Right atrium auricular region (tissue), 2 donors: Measurements from ENCODE around the gene NUMBL. TPM values are rescaled to one million over a fixed set of nuclear protein-coding genes. Genes with fewer than 3 reads are reported as not detected.

Experiments used
- DNase-seq: peaks from one replicate; pipeline ENCODE4 v3.0.0-alpha.2; 2019; ENCODE audit warnings: low spot score
- H3K27ac ChIP-seq, 2 donors: fragments of 200-600 bp; sonication (generic); 1 replicate in 1 of 2; 2 replicates in 1 of 2; pipeline ENCODE4 v1.5.1; 2016 to 2019
- H3K27me3 ChIP-seq, 2 donors: fragments of 200-600 bp; sonication (generic); one replicate each; pipeline versions ENCODE4 v1.5.1 to v1.6.0; 2017 to 2019
- H3K36me3 ChIP-seq: fragments of 200-600 bp; sonication (generic); one replicate; pipeline ENCODE4 v1.5.1; 2016
- H3K4me1 ChIP-seq, 2 donors: fragments of 200-600 bp; sonication (generic); one replicate each; pipeline versions ENCODE4 v1.5.1 to v1.6.0; 2017 to 2019
- H3K4me3 ChIP-seq, 2 donors: fragments of 200-600 bp; sonication (generic); 1 replicate in 1 of 2; 2 replicates in 1 of 2; pipeline ENCODE4 v1.5.1; 2017 to 2019; ENCODE audit warnings: mild to moderate bottlenecking in 1 of 2, moderate library complexity in 1 of 2
- H3K9me3 ChIP-seq, 2 donors: fragments of 200-600 bp; sonication (generic); one replicate each; pipeline ENCODE4 v1.5.1; 2019
- total RNA-seq, 2 donors: library from RNA; depleted of rRNA; stranded (reverse); fragments of >200 nt; gene quantifications; one replicate each; pipeline ENCODE4 v1.1.0, GENCODE V29; 2016
- TF ChIP-seq, protein P1 (sequence below), 2 donors: fragments of 200-600 bp; sonication (generic); IDR thresholded peaks; one replicate each; pipeline ENCODE4 v1.5.1; 2019; ENCODE audit warnings: antibody characterized with exemption in 2 of 2

Gene NUMBL
- total RNA-seq, 2 donors from 2014 or later, result 11.2 to 28.1 TPM

DNA sequence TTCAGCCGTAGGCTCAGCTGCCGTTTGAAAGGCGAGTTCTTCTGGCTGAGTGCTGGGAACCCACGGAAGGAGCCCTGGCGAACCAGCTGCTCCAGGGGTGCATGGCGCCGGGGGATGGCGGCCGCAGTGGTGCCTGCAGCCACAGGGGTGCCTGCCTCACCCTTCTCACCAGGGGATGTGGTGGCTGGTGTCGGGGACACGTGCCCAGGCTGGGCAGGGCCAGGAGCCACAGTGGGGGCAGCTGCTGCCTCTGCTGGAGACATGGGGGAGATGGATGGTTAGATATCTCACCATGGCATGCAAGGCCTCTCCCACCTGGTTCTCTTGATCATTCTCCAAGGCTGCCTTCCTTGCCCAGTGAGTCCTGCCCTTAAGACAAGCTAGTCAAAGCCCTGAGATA, 17.1 kb downstream of the NUMBL start:
- H3K36me3 ChIP-seq, result peaks cover 89% of the 10 kb centered on the region
- no peak overlapping the region for H3K4me3 ChIP-seq
- no peaks in the 10 kb centered on the region for H3K27me3 ChIP-seq
- DNase-seq, result no peak
- TF ChIP-seq, protein P1, sequence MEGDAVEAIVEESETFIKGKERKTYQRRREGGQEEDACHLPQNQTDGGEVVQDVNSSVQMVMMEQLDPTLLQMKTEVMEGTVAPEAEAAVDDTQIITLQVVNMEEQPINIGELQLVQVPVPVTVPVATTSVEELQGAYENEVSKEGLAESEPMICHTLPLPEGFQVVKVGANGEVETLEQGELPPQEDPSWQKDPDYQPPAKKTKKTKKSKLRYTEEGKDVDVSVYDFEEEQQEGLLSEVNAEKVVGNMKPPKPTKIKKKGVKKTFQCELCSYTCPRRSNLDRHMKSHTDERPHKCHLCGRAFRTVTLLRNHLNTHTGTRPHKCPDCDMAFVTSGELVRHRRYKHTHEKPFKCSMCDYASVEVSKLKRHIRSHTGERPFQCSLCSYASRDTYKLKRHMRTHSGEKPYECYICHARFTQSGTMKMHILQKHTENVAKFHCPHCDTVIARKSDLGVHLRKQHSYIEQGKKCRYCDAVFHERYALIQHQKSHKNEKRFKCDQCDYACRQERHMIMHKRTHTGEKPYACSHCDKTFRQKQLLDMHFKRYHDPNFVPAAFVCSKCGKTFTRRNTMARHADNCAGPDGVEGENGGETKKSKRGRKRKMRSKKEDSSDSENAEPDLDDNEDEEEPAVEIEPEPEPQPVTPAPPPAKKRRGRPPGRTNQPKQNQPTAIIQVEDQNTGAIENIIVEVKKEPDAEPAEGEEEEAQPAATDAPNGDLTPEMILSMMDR (IDR thresholded peaks at IDR 0.05), result no peak
- no peak overlapping the region for H3K27ac ChIP-seq
- no peaks in the 10 kb centered on the region for H3K9me3 ChIP-seq
- no peaks in the 10 kb centered on the region for H3K4me1 ChIP-seq

DNA sequence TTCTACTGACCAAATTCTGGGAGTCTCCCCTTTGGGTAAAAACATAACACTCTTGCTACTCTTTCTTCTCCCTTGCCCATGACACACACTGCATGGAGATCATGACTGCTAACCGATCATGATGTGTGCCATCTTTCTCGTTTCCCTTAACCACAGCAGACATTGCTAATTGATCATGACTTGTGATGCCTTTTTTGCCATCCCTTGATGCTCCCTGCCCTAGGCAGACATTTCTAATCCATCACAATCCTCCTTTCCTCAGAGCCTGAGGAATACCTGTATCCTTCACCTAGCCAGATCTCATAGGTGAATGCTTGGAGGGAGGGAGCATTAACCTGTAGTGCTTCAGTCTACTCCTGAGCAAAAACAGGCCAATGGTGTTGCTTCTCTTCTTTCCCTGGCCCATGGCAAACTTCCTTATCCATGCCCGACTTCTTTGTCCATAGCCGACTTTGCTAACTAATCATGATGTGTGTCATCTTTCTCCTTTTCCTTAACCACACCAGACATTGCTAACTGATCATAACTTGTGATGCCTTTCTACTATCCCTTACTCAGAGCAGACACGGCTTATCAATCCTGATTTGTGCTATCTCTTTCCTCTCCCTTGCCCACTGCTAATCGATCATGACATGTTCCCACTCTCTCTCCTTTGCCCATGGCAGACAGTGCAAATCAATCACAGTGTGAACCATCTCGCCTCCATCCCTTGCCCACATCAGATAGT, 17.7 kb downstream of the NUMBL start:
- no peak overlapping the region for H3K4me3 ChIP-seq
- H3K4me1 ChIP-seq, result no peaks in the 10 kb centered on the region
- TF ChIP-seq, protein P1 (IDR thresholded peaks at IDR 0.05), result no peak
- H3K27ac ChIP-seq, result peak overlapping the region in 1 of 2 donors; percentile 52
- H3K27me3 ChIP-seq, result no peaks in the 10 kb centered on the region
- H3K9me3 ChIP-seq, result no peaks in the 10 kb centered on the region
- H3K36me3 ChIP-seq, result peaks cover 88% of the 10 kb centered on the region
- DNase-seq, result no peak

DNA sequence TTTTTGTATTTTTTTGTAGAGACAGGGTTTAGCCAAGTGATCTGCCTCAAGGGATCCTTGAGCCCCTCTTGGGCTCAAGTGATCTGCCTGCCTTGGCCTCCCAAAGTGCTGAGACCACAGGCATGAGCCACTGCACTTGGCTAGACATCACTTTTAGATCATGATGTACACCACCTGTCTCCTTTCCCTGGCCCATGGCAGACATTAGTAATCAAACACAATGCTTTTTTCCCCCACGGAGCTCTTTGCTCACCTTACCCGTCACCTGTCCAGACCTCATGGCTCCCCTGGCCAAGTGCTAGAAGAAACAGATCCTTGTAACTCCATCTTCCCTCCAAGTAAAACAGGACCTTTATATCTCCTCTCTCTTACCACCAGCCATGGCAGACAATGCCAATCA, 18.4 kb downstream of the NUMBL start:
- Histone ChIP-seq H3K4me1 (no peaks in the 10 kb centered on the region), H3K27me3 (no peaks in the 10 kb centered on the region), H3K4me3 (no peak overlapping the region), H3K27ac (peak overlapping the region; percentile 52 to 70), H3K36me3 (peaks cover 88% of the 10 kb centered on the region), H3K9me3 (no peaks in the 10 kb centered on the region)
- TF ChIP-seq, protein P1 (IDR thresholded peaks at IDR 0.05), result no peak
- DNase-seq, result no peak

DNA sequence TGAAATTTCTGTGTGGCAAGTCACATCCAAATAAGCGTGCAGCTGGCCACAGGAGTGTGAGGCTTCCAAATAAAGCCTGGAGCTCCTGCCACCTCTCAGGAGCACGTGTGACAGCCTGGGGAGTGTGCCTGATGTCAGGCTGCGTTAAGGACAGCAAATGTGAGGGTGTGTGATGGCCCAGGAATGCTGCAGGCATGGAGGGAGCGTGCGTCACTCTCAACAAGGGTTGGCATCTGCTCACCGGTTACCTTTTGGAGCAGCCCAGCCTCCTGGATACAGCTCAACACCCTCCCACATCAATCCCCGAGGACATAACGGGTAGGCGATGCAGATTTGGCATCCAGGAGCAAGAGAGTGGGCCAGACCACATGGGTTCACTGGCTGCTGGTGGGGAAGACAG, 19.0 kb downstream of the NUMBL start:
- no peaks in the 10 kb centered on the region for H3K9me3 ChIP-seq
- H3K4me1 ChIP-seq, result no peaks in the 10 kb centered on the region
- DNase-seq, result no peak
- TF ChIP-seq, protein P1 (IDR thresholded peaks at IDR 0.05), result no peak
- H3K4me3 ChIP-seq, result no peak overlapping the region
- H3K36me3 ChIP-seq, result peaks cover 83% of the 10 kb centered on the region
- no peaks in the 10 kb centered on the region for H3K27me3 ChIP-seq
- peak overlapping the region; percentile 52 to 70 for H3K27ac ChIP-seq

DNA sequence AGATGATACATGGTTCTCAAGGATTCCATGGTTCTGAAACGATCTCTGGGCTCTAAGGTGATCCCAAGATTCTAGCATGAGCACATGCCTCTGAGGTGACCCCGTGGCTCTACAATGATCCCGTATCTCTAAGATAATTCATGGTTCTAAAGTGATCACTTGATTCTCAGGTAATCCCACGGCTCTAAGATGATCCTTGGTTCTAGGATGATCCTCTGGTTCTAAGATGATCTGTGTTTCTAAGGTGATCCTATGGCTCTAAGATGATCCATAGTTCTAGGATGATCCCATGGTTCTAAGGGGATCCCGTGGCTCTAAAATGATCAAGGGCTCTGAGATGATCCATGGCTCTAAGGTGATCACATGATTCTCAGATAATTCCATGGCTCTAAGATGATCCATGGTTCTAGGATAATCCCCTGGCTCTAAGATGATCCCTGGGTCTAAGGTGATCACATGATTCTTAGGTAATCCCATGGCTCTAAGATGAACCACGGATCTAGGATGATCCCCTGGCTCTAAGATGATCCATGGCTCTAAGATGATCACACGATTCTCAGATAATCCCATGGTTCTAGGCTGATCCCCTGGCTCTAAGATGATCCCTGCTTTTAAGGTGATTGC, 21.3 kb downstream of the NUMBL start:
- Histone ChIP-seq H3K27ac (no peak overlapping the region), H3K9me3 (no peaks in the 10 kb centered on the region), H3K27me3 (no peaks in the 10 kb centered on the region), H3K36me3 (peaks cover 67% of the 10 kb centered on the region), H3K4me1 (no peaks in the 10 kb centered on the region), H3K4me3 (no peak overlapping the region)
- no peak for DNase-seq
- TF ChIP-seq, protein P1 (IDR thresholded peaks at IDR 0.05), result no peak
